ENCODE results near the gene GPR82.
"Not testable (repeated sequence)": the region's sequence is repeated elsewhere in the genome, so short reads cannot be mapped to it uniquely, and the experiment has no call there.

Gene GPR82

GRCh38 chrX:41723826-41724225 lies at the start of gene GPR82:
GPR82 (plus strand) TSS chrX:41724181; CDS start chrX:41727027, 2,846 bp downstream.
- DNase-seq: no peak

- DNase-seq: not testable (repeated sequence)
Measured at GRCh38 chrX:41676361-41676760, 47.6 kb upstream of the GPR82 start.

- DNase-seq: no peak
Measured at GRCh38 chrX:41677183-41678060, 46.6 kb upstream of the GPR82 start.

GRCh38 chrX:41684138-41684537 lies 39.8 kb upstream of the GPR82 start:
- DNase-seq: no peak

- no peak for DNase-seq
Measured at GRCh38 chrX:41684940-41685339, 39.0 kb upstream of the GPR82 start.

- no peak for DNase-seq
Measured at GRCh38 chrX:41686788-41687187, 37.2 kb upstream of the GPR82 start.

- DNase-seq: no peak
Measured at GRCh38 chrX:41688156-41688555, 35.8 kb upstream of the GPR82 start.

GRCh38 chrX:41688835-41689234 lies 35.1 kb upstream of the GPR82 start, which contains the start of gene GPR34:
GPR34 (plus strand) TSS chrX:41688973; CDS start chrX:41695634, 6,661 bp downstream.
- peak; percentile 3 for DNase-seq

GRCh38 chrX:41689711-41690110 lies 34.3 kb upstream of the GPR82 start:
- DNase-seq: no peak

- no peak for DNase-seq
Measured at GRCh38 chrX:41692162-41692749, 31.7 kb upstream of the GPR82 start.

- DNase-seq: no peak
Measured at GRCh38 chrX:41693024-41693423, 31.0 kb upstream of the GPR82 start.

GRCh38 chrX:41695426-41695825 lies 28.6 kb upstream of the GPR82 start:
- peak; percentile 19 for DNase-seq

- DNase-seq: no peak
Measured at GRCh38 chrX:41703574-41704029, 20.4 kb upstream of the GPR82 start.

GRCh38 chrX:41705042-41705441 lies 18.9 kb upstream of the GPR82 start:
- no peak for DNase-seq

- no peak for DNase-seq
Measured at GRCh38 chrX:41705680-41706374, 18.2 kb upstream of the GPR82 start.

- no peak for DNase-seq
Measured at GRCh38 chrX:41707218-41707617, 16.8 kb upstream of the GPR82 start.

- no peak for DNase-seq
Measured at GRCh38 chrX:41708486-41708885, 15.5 kb upstream of the GPR82 start.

GRCh38 chrX:41711021-41711667 lies 12.8 kb upstream of the GPR82 start:
- peak; percentile 3 for DNase-seq

- no peak for DNase-seq
Measured at GRCh38 chrX:41716222-41716621, 7.8 kb upstream of the GPR82 start.

- DNase-seq: no peak
Measured at GRCh38 chrX:41716767-41717473, 7.1 kb upstream of the GPR82 start.

GRCh38 chrX:41718481-41719235 lies 5.3 kb upstream of the GPR82 start:
- no peak for DNase-seq

- not testable (repeated sequence) for DNase-seq
Measured at GRCh38 chrX:41719610-41720009, 4.4 kb upstream of the GPR82 start.

Measured in stimulated activated CD4-positive, alpha-beta T cell treated with anti-CD3 and anti-CD28 coated beads, Interleukin-1b, Interleukin-23, amount 100 ng/mL, for 48 hours (primary cell).